ENCODE measurements around the gene ULK4. TPM values are rescaled to one million over a fixed set of nuclear protein-coding genes. Genes with fewer than 3 reads are reported as not detected.

The ULK4 gene
- total RNA-seq, 4 donors from 2014 or later, result 2.0 to 3.0 (median 2.3) TPM

- intact Hi-C loops (cut with DNase I; ENCODE audit: low total_unique reads), result no loop called here
Measured at GRCh38 chr3:41708176-41708575, 253.7 kb downstream of the ULK4 start.

DNA sequence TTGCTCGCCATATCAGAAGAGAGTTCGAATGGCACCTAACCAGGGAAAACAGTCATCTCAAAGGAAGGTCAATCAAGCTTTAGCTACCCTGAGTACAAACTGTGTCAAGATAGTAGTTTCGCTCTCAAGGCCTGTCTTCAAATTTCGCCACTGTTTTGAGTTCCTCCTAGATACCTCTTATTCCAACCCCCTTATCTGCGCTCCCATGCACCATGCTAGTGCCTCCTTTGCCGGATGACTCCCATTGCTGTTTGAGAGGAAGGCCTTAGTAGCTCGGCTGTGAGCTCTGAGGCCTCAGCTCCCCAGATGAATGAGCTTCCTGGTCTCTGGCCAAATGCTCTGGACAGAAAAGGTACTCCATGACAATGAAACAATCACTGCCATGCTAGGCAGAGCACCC lies 256.0 kb downstream of the ULK4 start:
- in situ Hi-C loops (cut with MboI; ENCODE audit: low sequenced_read_pairs in 4 of 4) (no loop called here), intact Hi-C loops (cut with DNase I; ENCODE audit: low total_unique reads) (no loop called here)
- no peak overlapping the region for H3K4me3 ChIP-seq
- TF ChIP-seq POLR2A (IDR thresholded peaks at IDR 0.05) (no peak), CTCF (IDR thresholded peaks at IDR 0.05 in 4 of 5, conservative IDR thresholded peaks at IDR 0.05 in 1 of 5) (no peak)
- H3K36me3 ChIP-seq, result no peaks in the 10 kb centered on the region
- H3K27ac ChIP-seq, result no peak overlapping the region
- no peaks in the 10 kb centered on the region for H3K9me3 ChIP-seq
- H3K4me1 ChIP-seq, result no peaks in the 10 kb centered on the region
- DNase-seq, result no peak
- no peaks in the 10 kb centered on the region for H3K27me3 ChIP-seq
- ATAC-seq, result no peak

More at GRCh38 chr3:41708176-41708575, 253.7 kb downstream of the ULK4 start:
- H3K27me3 ChIP-seq, result no peaks in the 10 kb centered on the region
- in situ Hi-C loops (cut with MboI; ENCODE audit: low sequenced_read_pairs in 4 of 4), result no loop called here
- no peak for ATAC-seq
- no peak overlapping the region for H3K4me3 ChIP-seq
- no peaks in the 10 kb centered on the region for H3K4me1 ChIP-seq
- DNase-seq, result no peak
- TF ChIP-seq CTCF (IDR thresholded peaks at IDR 0.05 in 4 of 5, conservative IDR thresholded peaks at IDR 0.05 in 1 of 5), result no peak
- no peak for TF ChIP-seq POLR2A (IDR thresholded peaks at IDR 0.05)
- H3K36me3 ChIP-seq, result no peaks in the 10 kb centered on the region
- H3K27ac ChIP-seq, result no peak overlapping the region
- H3K9me3 ChIP-seq, result no peaks in the 10 kb centered on the region

DNA sequence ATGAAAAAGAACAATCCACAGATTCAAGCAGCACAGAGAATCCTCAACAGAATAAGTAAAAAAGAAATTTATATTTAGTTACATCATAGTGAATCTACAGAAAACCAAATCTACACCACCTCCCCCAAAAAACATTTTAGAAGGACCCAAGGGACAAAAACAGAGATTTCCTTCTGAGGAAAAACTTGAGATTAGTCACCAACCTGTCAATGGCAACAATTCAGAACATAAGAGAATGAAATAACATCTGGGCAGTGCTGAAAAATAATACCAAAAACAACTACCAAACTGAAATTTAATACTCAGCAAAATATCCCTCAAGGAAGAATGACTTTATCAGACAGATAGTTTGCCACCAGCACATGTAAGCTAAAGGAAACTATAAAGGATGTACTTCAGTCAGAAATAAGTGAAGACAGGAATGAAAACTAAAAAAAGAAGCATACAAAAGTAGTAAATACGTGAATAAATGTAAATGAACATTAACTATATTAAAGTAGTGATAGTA lies 260.7 kb downstream of the ULK4 start:
- ATAC-seq (no peak), DNase-seq (no peak)
- Histone ChIP-seq H3K27me3 (no peaks in the 10 kb centered on the region), H3K36me3 (no peaks in the 10 kb centered on the region), H3K4me3 (no peak overlapping the region), H3K27ac (no peak overlapping the region), H3K4me1 (no peaks in the 10 kb centered on the region), H3K9me3 (no peaks in the 10 kb centered on the region)
- in situ Hi-C loops (cut with MboI; ENCODE audit: low sequenced_read_pairs in 4 of 4) (no loop called here), intact Hi-C loops (cut with DNase I; ENCODE audit: low total_unique reads) (no loop called here)
- no peak for TF ChIP-seq CTCF (IDR thresholded peaks at IDR 0.05 in 4 of 5, conservative IDR thresholded peaks at IDR 0.05 in 1 of 5)
- no peak for TF ChIP-seq POLR2A (IDR thresholded peaks at IDR 0.05)

DNA sequence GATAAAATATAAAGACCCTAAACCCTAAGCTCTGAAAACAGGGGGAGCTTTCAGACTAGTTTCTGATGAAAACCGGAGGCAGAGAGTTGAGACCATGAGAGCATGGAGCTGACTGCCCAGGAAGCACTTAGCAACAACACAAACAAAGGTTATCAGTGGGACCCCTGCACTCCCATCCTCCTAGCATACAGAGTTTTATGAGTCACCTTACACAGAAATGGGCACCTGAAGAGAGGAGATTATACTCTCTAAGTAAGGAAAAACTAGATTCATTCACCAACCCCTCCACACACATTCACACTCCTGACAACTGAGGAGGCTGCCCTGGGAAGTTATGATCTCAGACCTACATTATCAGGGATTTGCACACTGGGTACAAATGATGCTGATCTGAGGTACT lies 261.7 kb downstream of the ULK4 start:
- H3K27me3 ChIP-seq, result no peaks in the 10 kb centered on the region
- no peak overlapping the region for H3K27ac ChIP-seq
- ATAC-seq (no peak), DNase-seq (no peak)
- in situ Hi-C loops (cut with MboI; ENCODE audit: low sequenced_read_pairs in 4 of 4), result no loop called here
- no peak overlapping the region for H3K4me3 ChIP-seq
- TF ChIP-seq CTCF (IDR thresholded peaks at IDR 0.05 in 4 of 5, conservative IDR thresholded peaks at IDR 0.05 in 1 of 5), result no peak
- no peak for TF ChIP-seq POLR2A (IDR thresholded peaks at IDR 0.05)
- no peaks in the 10 kb centered on the region for H3K36me3 ChIP-seq
- no peaks in the 10 kb centered on the region for H3K9me3 ChIP-seq
- intact Hi-C loops (cut with DNase I; ENCODE audit: low total_unique reads), result no loop called here
- H3K4me1 ChIP-seq, result no peaks in the 10 kb centered on the region

- H3K27ac ChIP-seq, result no peak overlapping the region
- DNase-seq, result no peak
- H3K36me3 ChIP-seq, result no peaks in the 10 kb centered on the region
- no peaks in the 10 kb centered on the region for H3K4me1 ChIP-seq
- TF ChIP-seq CTCF (IDR thresholded peaks at IDR 0.05 in 4 of 5, conservative IDR thresholded peaks at IDR 0.05 in 1 of 5), result no peak
- TF ChIP-seq POLR2A (IDR thresholded peaks at IDR 0.05), result no peak
- H3K27me3 ChIP-seq, result no peaks in the 10 kb centered on the region
- ATAC-seq, result no peak
- in situ Hi-C loops (cut with MboI; ENCODE audit: low sequenced_read_pairs in 4 of 4) (no loop called here), intact Hi-C loops (cut with DNase I; ENCODE audit: low total_unique reads) (no loop called here)
- no peak overlapping the region for H3K4me3 ChIP-seq
- no peaks in the 10 kb centered on the region for H3K9me3 ChIP-seq
Measured at GRCh38 chr3:41698898-41699297, 263.0 kb downstream of the ULK4 start.

All from gastrocnemius medialis (tissue), 4 donors.